SK-N-SH treated with all-trans-retinoic acid at 6 μM for 48 hours (cell line): Measurements from ENCODE around the gene BRD1.

Experiments
- ATAC-seq: fragments of 200-7000 bp; cut with Tn5 transposase; 3 replicates; pipeline ENCODE4 v1.9.1; 2020; ENCODE audit warnings: mild to moderate bottlenecking, moderate library complexity
- ARNTL ChIP-seq: fragments of 450-650 bp; formaldehyde crosslinking; IDR thresholded peaks from 2 replicates; pipeline ENCODE4 v1.5.0; 2020; ENCODE audit warnings: low read depth, mild to moderate bottlenecking, moderate library complexity, borderline replicate concordance
- CREB5 ChIP-seq: fragments of 250-450 bp; sonication (Bioruptor Pico); IDR thresholded peaks from 2 replicates; pipeline ENCODE4 v1.5.1; 2020; ENCODE audit warnings: low read depth, mild to moderate bottlenecking, moderate library complexity
- CSDC2 ChIP-seq: fragments of 250-450 bp; sonication (Bioruptor Pico); IDR thresholded peaks from 2 replicates; pipeline ENCODE4 v1.5.0; 2020; ENCODE audit warnings: mild to moderate bottlenecking, moderate library complexity
- ESRRG ChIP-seq: fragments of 250-450 bp; sonication (Bioruptor Pico); IDR thresholded peaks from 2 replicates; pipeline ENCODE4 v1.6.1; 2021; ENCODE audit warnings: mild to moderate bottlenecking
- GLIS3 ChIP-seq: fragments of 250-450 bp; sonication (Bioruptor Pico); IDR thresholded peaks from 2 replicates; pipeline ENCODE4 v1.5.0; 2020; ENCODE audit warnings: mild to moderate bottlenecking, moderate library complexity
- OSR1 ChIP-seq: fragments of 250-450 bp; sonication (Bioruptor Pico); IDR thresholded peaks from 2 replicates; pipeline ENCODE4 v1.8.0; 2022; ENCODE audit warnings: moderate library complexity, mild to moderate bottlenecking, inconsistent platforms
- POU6F1 ChIP-seq: fragments of 250-450 bp; sonication (Bioruptor Pico); IDR thresholded peaks from 2 replicates; pipeline ENCODE4 v1.8.0; 2021; ENCODE audit warnings: low read depth, mild to moderate bottlenecking, moderate library complexity, borderline replicate concordance
- PPARA ChIP-seq: fragments of 250-450 bp; sonication (Bioruptor Pico); IDR thresholded peaks from 2 replicates; pipeline ENCODE4 v1.5.0; 2020; ENCODE audit warnings: mild to moderate bottlenecking, borderline replicate concordance
- RARB ChIP-seq: fragments of 250-450 bp; sonication (Bioruptor Pico); IDR thresholded peaks from 2 replicates; pipeline ENCODE4 v1.8.0; 2021; ENCODE audit warnings: mild to moderate bottlenecking, moderate library complexity
- SNAI2 ChIP-seq: fragments of 250-450 bp; sonication (Bioruptor Pico); IDR thresholded peaks from 2 replicates; pipeline ENCODE4 v1.5.0; 2020; ENCODE audit warnings: mild to moderate bottlenecking, moderate library complexity
- TCF4 ChIP-seq: fragments of 250-450 bp; sonication (Bioruptor Pico); IDR thresholded peaks from 2 replicates; pipeline ENCODE4 v1.8.0; 2021; ENCODE audit warnings: mild to moderate bottlenecking, moderate library complexity, borderline replicate concordance
- TOX ChIP-seq: fragments of 250-450 bp; sonication (Bioruptor Pico); IDR thresholded peaks from 2 replicates; pipeline ENCODE4 v1.8.0; 2021; ENCODE audit warnings: mild to moderate bottlenecking, moderate library complexity, borderline replicate concordance
- ZC3H10 ChIP-seq: fragments of 250-450 bp; sonication (Bioruptor Pico); IDR thresholded peaks from 2 replicates; pipeline ENCODE4 v1.5.1; 2021; ENCODE audit warnings: mild to moderate bottlenecking, moderate library complexity
- ZFP3 ChIP-seq: fragments of 250-450 bp; sonication (Bioruptor Pico); IDR thresholded peaks from 2 replicates; pipeline ENCODE4 v1.5.0; 2020; ENCODE audit warnings: mild to moderate bottlenecking, moderate library complexity
- ZFP30 ChIP-seq: fragments of 450-650 bp; formaldehyde crosslinking; IDR thresholded peaks from 2 replicates; pipeline ENCODE4 v1.5.0; 2022; ENCODE audit warnings: mild to moderate bottlenecking, moderate library complexity
- ZNF565 ChIP-seq: fragments of 450-650 bp; formaldehyde crosslinking; conservative IDR thresholded peaks from 2 replicates; pipeline ENCODE4 v1.5.0; 2020; ENCODE audit warnings: low read depth, mild to moderate bottlenecking, moderate library complexity
- ZNF70 ChIP-seq: fragments of 450-650 bp; formaldehyde crosslinking; IDR thresholded peaks from 2 replicates; pipeline ENCODE4 v1.5.0; 2020; ENCODE audit warnings: mild to moderate bottlenecking, moderate library complexity
- ZNF8 ChIP-seq: fragments of 450-650 bp; formaldehyde crosslinking; IDR thresholded peaks from 2 replicates; pipeline ENCODE4 v1.5.0; 2020; ENCODE audit warnings: mild to moderate bottlenecking, moderate library complexity
- TF ChIP-seq, protein P1 (sequence below): fragments of 250-450 bp; sonication (Bioruptor Pico); IDR thresholded peaks from 2 replicates; pipeline ENCODE4 v1.8.0; 2020; ENCODE audit warnings: mild to moderate bottlenecking, moderate library complexity, borderline replicate concordance
- TF ChIP-seq, protein P2 (sequence below): fragments of 250-450 bp; sonication (Bioruptor Pico); IDR thresholded peaks from 2 replicates; pipeline ENCODE4 v1.5.1; 2021; ENCODE audit warnings: mild to moderate bottlenecking, moderate library complexity
- TF ChIP-seq, protein P3 (sequence below): fragments of 250-450 bp; sonication (Bioruptor Pico); IDR thresholded peaks from 2 replicates; pipeline ENCODE4 v1.5.0; 2020; ENCODE audit warnings: mild to moderate bottlenecking, moderate library complexity

BRD1 gene

GRCh38 chr22:49760630-49761571 is 66.8 kb downstream of the BRD1 start:
- TF ChIP-seq ZNF565 (CRISPR knock-in tag): no peak
- no peak for TF ChIP-seq ZNF70 (CRISPR knock-in tag)
- TF ChIP-seq CSDC2 (CRISPR knock-in tag): no peak
- TF ChIP-seq ESRRG: no peak
- TF ChIP-seq OSR1 (CRISPR knock-in tag): no peak
- no peak for TF ChIP-seq RARB (CRISPR knock-in tag)
- TF ChIP-seq PPARA (CRISPR knock-in tag): no peak
- TF ChIP-seq, protein P1, sequence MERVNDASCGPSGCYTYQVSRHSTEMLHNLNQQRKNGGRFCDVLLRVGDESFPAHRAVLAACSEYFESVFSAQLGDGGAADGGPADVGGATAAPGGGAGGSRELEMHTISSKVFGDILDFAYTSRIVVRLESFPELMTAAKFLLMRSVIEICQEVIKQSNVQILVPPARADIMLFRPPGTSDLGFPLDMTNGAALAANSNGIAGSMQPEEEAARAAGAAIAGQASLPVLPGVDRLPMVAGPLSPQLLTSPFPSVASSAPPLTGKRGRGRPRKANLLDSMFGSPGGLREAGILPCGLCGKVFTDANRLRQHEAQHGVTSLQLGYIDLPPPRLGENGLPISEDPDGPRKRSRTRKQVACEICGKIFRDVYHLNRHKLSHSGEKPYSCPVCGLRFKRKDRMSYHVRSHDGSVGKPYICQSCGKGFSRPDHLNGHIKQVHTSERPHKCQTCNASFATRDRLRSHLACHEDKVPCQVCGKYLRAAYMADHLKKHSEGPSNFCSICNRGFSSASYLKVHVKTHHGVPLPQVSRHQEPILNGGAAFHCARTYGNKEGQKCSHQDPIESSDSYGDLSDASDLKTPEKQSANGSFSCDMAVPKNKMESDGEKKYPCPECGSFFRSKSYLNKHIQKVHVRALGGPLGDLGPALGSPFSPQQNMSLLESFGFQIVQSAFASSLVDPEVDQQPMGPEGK (CRISPR knock-in tag): no peak
- no peak for TF ChIP-seq ZC3H10 (CRISPR knock-in tag)
- no peak for TF ChIP-seq ARNTL (CRISPR knock-in tag)
- TF ChIP-seq, protein P2, sequence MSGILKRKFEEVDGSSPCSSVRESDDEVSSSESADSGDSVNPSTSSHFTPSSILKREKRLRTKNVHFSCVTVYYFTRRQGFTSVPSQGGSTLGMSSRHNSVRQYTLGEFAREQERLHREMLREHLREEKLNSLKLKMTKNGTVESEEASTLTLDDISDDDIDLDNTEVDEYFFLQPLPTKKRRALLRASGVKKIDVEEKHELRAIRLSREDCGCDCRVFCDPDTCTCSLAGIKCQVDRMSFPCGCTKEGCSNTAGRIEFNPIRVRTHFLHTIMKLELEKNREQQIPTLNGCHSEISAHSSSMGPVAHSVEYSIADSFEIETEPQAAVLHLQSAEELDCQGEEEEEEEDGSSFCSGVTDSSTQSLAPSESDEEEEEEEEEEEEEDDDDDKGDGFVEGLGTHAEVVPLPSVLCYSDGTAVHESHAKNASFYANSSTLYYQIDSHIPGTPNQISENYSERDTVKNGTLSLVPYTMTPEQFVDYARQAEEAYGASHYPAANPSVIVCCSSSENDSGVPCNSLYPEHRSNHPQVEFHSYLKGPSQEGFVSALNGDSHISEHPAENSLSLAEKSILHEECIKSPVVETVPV (CRISPR knock-in tag): no peak
- TF ChIP-seq ZFP30 (CRISPR knock-in tag): no peak
- TF ChIP-seq TOX (CRISPR knock-in tag): no peak
- TF ChIP-seq ZFP3: no peak
- no peak for TF ChIP-seq ZNF8 (CRISPR knock-in tag)
- TF ChIP-seq, protein P3, sequence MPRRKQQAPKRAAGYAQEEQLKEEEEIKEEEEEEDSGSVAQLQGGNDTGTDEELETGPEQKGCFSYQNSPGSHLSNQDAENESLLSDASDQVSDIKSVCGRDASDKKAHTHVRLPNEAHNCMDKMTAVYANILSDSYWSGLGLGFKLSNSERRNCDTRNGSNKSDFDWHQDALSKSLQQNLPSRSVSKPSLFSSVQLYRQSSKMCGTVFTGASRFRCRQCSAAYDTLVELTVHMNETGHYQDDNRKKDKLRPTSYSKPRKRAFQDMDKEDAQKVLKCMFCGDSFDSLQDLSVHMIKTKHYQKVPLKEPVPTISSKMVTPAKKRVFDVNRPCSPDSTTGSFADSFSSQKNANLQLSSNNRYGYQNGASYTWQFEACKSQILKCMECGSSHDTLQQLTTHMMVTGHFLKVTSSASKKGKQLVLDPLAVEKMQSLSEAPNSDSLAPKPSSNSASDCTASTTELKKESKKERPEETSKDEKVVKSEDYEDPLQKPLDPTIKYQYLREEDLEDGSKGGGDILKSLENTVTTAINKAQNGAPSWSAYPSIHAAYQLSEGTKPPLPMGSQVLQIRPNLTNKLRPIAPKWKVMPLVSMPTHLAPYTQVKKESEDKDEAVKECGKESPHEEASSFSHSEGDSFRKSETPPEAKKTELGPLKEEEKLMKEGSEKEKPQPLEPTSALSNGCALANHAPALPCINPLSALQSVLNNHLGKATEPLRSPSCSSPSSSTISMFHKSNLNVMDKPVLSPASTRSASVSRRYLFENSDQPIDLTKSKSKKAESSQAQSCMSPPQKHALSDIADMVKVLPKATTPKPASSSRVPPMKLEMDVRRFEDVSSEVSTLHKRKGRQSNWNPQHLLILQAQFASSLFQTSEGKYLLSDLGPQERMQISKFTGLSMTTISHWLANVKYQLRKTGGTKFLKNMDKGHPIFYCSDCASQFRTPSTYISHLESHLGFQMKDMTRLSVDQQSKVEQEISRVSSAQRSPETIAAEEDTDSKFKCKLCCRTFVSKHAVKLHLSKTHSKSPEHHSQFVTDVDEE (CRISPR knock-in tag): no peak
- TF ChIP-seq CREB5 (CRISPR knock-in tag): no peak
- no peak for TF ChIP-seq POU6F1 (CRISPR knock-in tag)
- TF ChIP-seq GLIS3 (CRISPR knock-in tag): no peak
- no peak for TF ChIP-seq TCF4
- TF ChIP-seq, all 23 proteins: peak for 0
- ATAC-seq: no peak

GRCh38 chr22:49760280-49760629 is 67.4 kb downstream of the BRD1 start:
- ATAC-seq: no peak
- no peak for TF ChIP-seq SNAI2
- TF ChIP-seq POU6F1 (CRISPR knock-in tag): no peak
- TF ChIP-seq PPARA (CRISPR knock-in tag): no peak
- no peak for TF ChIP-seq ESRRG
- no peak for TF ChIP-seq ZC3H10 (CRISPR knock-in tag)
- no peak for TF ChIP-seq OSR1 (CRISPR knock-in tag)
